Ishikawa (cell line): ENCODE results near the gene CSTPP1.

Source experiments
- CEBPB ChIP-seq: IDR thresholded peaks from 2 replicates; pipeline ENCODE4 v1.6.1; 2012
- EP300 ChIP-seq: IDR thresholded peaks from 2 replicates; pipeline ENCODE4 v1.6.1; 2012; ENCODE audit warnings: borderline replicate concordance
- REST ChIP-seq: IDR thresholded peaks from 2 replicates; pipeline ENCODE4 v1.6.1; 2012; ENCODE audit warnings: low read depth, mild to moderate bottlenecking
- TAF1 ChIP-seq: IDR thresholded peaks from 2 replicates; pipeline ENCODE4 v1.6.1; 2012; ENCODE audit warnings: low read depth, mild to moderate bottlenecking
- TEAD4 ChIP-seq: IDR thresholded peaks from 2 replicates; pipeline ENCODE4 v1.6.1; 2012
- YY1 ChIP-seq: IDR thresholded peaks from 2 replicates; pipeline ENCODE4 v1.6.1; 2012; ENCODE audit warnings: low read depth

GRCh38 chr11:46920755-46921154 is 15.8 kb upstream of the CSTPP1 start:
- no peak for TF ChIP-seq REST
- no peak for TF ChIP-seq TEAD4
- no peak for TF ChIP-seq YY1
- no peak for TF ChIP-seq EP300
- no peak for TF ChIP-seq CEBPB
- no peak for TF ChIP-seq TAF1
